NCI-H1048 (cell line): ENCODE data around the gene CPTP.
"Not testable (repeated sequence)": the region's sequence is repeated elsewhere in the genome, so short reads cannot be mapped to it uniquely, and the experiment has no call there.

Experiments
- DNase-seq: peaks from one replicate; lab custom pipeline; 2025; lab: John Stamatoyannopoulos, UW

CPTP gene

DNA sequence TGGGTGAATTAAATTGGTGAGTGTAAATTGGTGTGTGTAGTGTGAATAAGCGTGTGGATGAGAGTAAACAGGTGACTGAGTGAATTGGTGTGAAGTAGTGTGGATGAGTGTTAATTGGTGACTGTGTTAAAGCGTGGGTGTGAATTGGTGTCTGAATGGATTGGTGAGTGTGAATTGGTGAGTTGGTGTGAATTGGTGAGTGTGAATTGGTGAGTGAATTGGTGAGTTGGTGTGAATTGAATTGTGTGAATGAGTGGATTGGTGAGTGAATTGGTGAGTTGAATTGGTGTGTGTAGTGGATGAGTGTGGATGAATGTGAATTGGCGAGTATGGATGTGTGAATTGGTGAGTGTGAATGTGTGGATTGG lies 42.1 kb downstream of the CPTP start:
- DNase-seq = no peak

DNA sequence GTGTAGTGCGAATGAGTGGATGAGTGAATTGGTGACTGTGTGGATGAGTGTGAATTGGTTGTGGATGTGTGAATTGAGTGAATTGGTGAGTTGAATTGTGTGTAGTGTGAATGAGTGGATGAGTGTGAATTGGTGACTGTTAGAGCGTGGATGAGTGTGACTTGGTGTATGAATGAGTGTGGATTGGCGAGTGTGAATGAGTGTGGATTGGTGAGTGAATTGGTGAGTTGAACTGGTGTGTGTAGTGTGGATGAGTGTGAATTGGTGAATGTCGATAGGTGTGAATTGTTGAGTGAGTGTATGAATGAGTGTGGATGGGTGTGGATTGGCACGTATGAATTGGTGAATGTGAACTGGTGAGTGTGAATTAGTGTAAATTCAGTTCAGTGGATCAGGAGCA lies 42.7 kb downstream of the CPTP start:
- DNase-seq = no peak

DNA sequence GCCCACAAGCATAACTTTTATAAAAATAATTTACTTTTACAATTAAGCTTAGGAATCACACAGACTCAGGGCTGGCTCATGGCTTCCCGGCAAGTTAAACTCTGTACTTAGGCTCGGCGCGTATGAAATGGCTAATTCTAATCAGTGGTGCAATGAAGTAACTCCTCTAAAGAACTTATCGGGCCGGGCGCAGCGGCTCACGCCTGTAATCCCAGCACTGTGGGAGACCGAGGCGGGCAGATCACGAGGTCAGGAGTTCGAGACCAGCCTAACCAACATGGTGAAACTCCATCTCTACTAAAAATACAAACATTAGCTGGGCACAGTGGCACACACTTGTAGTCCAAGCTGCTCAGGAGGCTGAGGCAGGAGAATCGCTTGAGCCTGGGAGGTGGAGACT lies 45.5 kb downstream of the CPTP start:
- DNase-seq = not testable (repeated sequence)

- no peak for DNase-seq
Observed at GRCh38 chr1:1370771-1371300, 46.2 kb downstream of the CPTP start.

DNA sequence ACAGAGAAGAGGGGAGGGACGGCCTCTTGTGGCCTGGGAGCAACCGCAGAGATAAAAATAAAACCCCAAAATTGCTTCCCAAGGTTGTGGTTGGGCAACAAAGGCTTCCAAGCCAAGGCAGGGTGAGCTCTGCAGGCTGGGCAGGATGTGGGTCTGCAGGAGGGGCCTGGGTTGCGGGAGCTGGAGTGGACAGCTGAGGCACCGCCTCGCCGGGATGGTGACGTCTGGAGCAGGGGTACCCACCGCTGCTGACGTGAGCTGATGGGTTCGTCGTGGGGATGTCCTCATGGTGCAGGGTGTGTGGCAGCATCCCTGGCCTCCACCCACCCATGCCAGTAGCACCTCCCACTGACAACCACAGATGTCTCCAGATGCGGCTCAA lies 46.8 kb downstream of the CPTP start:
- DNase-seq = no peak

DNA sequence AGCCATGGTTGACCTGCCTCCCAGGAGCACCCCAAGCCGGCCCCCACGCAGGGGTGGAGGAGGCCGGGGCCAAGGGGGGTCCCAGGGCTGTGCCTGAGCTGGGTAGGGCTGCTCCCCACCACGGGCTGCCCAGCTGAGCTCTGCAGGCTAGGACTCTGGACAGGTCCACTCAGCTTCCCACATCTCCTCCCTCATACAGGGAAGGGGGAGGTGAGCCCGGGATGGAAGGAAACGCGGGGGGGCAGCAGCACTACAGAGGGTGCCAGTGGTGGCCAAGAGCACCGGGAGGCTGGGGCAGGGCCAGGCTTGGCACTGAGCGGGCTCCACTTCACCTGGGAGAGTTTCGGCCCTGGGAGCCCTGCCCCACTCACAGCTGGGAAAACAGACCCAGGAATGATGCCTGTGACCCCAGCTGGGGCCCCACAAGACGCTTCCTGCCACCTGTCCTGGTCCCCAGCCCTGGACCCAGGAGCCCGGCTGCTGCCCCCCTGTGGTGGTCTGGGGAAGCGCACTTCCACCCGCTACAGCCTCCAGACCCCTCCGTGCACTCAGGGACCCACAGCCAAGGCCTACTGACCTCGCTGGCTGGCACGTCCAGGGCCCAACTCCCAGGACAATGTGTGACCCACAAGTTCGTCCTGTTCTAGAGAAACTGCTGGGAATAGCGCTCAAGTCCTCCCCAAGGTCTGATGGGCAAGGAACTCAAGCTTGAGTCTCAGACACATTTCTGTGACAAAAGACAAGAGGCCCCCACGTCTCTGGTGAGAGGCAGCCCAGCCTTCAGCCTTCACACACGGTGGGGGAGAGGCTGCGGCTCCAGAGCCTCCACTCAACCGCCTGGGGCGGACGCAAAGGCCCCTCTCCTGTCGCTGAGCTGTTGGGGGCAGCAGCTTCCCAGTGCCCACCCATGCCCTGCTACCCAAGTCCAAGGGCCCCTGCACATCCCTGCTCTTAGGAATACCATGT lies 47.4 kb downstream of the CPTP start:
- DNase-seq = no peak

- DNase-seq = no peak
Observed at GRCh38 chr1:1373051-1373814, 48.6 kb downstream of the CPTP start.

- DNase-seq = no peak
Observed at GRCh38 chr1:1373815-1374588, 49.4 kb downstream of the CPTP start.

DNA sequence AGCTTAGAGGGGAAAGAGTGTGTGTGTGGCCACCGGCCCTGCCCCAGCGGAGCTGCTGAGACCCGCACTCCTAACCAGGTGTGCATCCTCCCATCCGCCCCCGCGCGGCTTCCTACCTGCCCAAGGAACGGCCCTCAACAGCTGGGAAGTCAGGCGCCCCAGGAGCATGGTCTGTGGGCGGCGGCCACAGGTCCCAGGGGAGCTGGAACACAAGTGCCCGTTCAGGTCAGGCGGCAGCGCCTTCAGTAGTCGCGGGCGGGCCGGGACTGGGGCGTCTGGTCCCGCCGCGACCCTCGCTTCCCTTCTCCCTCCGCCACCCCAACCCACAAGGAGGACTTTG lies 50.0 kb downstream of the CPTP start:
- no peak for DNase-seq

GRCh38 chr1:1374929-1375662 lies 50.5 kb downstream of the CPTP start, which contains the start of gene AURKAIP1:
AURKAIP1 (minus strand) TSS chr1:1375207; CDS start chr1:1374756, 451 bp downstream.
- peak; percentile 99 for DNase-seq

DNA sequence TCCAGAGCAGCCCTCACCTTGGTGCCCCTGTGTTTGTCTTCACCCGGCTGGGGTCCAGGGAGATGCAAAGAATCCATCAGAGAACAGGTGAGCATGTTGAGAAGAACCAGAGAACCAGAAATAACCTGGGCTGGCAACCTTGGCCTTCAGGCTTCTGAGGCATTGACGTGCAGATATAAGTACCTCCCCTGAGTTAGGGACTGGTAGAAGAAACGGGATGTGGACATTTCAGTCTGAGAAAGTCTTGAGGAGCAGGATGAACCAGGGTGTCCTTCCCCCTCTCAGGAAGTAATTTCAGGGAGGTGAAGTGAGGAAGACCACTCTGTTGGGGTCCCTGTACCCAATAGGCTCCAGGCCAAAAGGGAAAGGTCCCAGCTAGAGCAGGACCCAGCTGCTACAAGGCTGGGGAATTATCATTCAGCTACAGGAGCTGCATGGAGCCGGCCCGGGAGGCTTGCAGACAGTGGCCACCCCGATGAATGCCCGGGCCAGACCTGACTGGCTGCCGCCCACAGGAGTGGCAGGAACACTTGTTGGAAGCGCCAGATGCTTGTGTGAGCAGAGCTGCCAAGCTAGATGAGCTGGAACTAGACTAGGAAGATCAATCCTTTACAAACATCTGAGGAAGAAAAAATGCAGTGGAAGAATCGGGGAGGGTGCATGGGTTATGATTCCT lies 52.1 kb downstream of the CPTP start:
- no peak for DNase-seq

DNA sequence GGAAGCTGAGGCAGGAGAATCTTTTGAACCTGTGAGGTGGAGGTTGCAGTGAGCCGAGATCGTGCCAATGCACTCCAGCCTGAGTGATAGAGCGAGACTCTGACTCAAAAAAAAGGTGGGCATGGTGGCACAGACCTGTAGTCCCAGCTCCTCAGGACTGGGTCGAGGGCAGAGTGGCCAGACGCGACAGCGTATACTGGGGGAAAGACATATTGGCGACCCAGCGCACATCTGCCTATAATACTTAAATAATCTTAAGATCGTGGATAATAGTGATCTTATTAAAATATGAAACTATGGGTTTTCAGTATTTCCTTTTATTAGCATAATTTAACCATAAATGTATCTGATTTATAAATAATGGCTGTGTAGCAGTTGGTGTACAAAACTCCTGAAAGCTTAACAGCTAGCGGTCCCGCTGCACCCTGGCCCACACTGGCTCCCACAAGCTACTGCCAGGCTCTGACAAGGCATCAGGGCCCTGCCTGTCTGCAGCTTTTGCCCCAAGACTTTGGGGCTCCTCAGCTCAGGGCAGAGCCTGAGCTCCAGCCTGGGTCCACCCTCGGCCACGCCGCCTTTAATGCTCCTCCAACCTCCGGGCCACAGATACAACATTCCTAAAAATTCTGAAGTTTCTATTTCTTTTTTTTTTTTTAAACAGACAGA lies 53.1 kb downstream of the CPTP start:
- no peak for DNase-seq
